NCI-H187 (cell line): ENCODE measurements around the gene LPO.

ENCODE experiments used
- DNase-seq, 2 experiments: peaks; one replicate each; lab custom pipeline; 2025; lab: John Stamatoyannopoulos, UW

The LPO gene

GRCh38 chr17:58317421-58318064 lies 79.2 kb downstream of the LPO start:
- no peak for DNase-seq

GRCh38 chr17:58318065-58318481 lies 79.7 kb downstream of the LPO start:
- DNase-seq = no peak
